HG03575 (cell line): ENCODE results near the gene GOLGA1.
"Not testable (repeated sequence)": the region's sequence is repeated elsewhere in the genome, so short reads cannot be mapped to it uniquely, and the experiment has no call there.

Experiments
- ATAC-seq: cut with Tn5 transposase; IDR thresholded peaks from one replicate; pipeline ENCODE4 v1.9.1; 2021; ENCODE audit not compliant: unreplicated experiment, insufficient number of reproducible peaks, low FRiP score; ENCODE audit errors: extremely low read depth

Gene GOLGA1

GRCh38 chr9:124844291-124844690, 96.6 kb downstream of the GOLGA1 start:
- no peak for ATAC-seq

- no peak for ATAC-seq
Measured at GRCh38 chr9:124843456-124844034, 97.3 kb downstream of the GOLGA1 start.

- no peak for ATAC-seq
Measured at GRCh38 chr9:124841075-124841821, 99.6 kb downstream of the GOLGA1 start.

- ATAC-seq = no peak
Measured at GRCh38 chr9:124840300-124840833, 100.5 kb downstream of the GOLGA1 start.

GRCh38 chr9:124839612-124840299, 101.1 kb downstream of the GOLGA1 start:
- ATAC-seq = no peak

GRCh38 chr9:124838567-124839275, 102.2 kb downstream of the GOLGA1 start:
- ATAC-seq = not testable (repeated sequence)

GRCh38 chr9:124838132-124838531, 102.8 kb downstream of the GOLGA1 start:
- not testable (repeated sequence) for ATAC-seq

- ATAC-seq = no peak
Measured at GRCh38 chr9:124835026-124835557, 105.8 kb downstream of the GOLGA1 start.

- no peak for ATAC-seq
Measured at GRCh38 chr9:124834591-124834990, 106.3 kb downstream of the GOLGA1 start.

- ATAC-seq = no peak
Measured at GRCh38 chr9:124831642-124832364, 109.1 kb downstream of the GOLGA1 start.

GRCh38 chr9:124830593-124830992, 110.3 kb downstream of the GOLGA1 start:
- no peak for ATAC-seq

- no peak for ATAC-seq
Measured at GRCh38 chr9:124829334-124829669, 111.6 kb downstream of the GOLGA1 start.

- ATAC-seq = no peak
Measured at GRCh38 chr9:124828489-124829333, 112.2 kb downstream of the GOLGA1 start.
